NCI-H1417 treated with DMSO at 0.1 percent for 48 hours (cell line): Measurements from ENCODE around the gene MYLK3.
"Not testable (repeated sequence)": the region's sequence is repeated elsewhere in the genome, so short reads cannot be mapped to it uniquely, and the experiment has no call there.

ENCODE experiments used
- DNase-seq: peaks from one replicate; lab custom pipeline; 2025; lab: John Stamatoyannopoulos, UW

Gene MYLK3

GRCh38 chr16:46689365-46690280, 58.5 kb downstream of the MYLK3 start, which contains the start of gene ORC6:
Gene ORC6 (plus strand): TSS chr16:46689659. CDS start chr16:46689706, 47 bp downstream.
- DNase-seq: peak; percentile 99

- DNase-seq: peak; percentile 99
Measured at GRCh38 chr16:46688654-46689364, 59.3 kb downstream of the MYLK3 start, which contains the start of gene VPS35. Gene VPS35 (minus strand): TSS chr16:46689178. CDS start chr16:46689133, 45 bp downstream.

DNA sequence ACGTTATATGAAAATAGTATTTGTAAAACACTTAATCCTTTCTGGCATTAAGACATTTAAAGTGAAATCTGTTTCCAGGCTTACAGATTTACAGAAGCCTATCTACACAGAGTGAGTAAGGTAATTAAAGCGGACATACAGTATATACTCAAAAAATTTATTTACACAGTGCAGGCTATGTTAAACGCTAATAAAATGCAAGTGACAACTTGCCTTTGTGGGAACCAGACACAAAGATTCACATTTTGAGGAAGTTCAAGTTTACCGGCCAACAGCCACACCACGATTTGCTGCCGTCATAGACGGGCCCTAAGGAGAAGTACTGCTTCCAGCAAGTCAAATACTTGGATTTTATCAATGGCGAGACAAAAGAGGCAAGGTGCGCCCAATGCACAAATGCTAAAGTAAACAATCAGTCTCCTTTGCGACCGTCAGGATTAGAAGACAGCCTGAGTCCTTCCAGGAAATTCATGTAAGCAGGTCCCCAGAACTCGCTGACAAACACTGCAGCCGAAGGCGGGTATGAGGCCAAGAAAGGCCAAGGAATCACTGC, 60.0 kb downstream of the MYLK3 start:
- no peak for DNase-seq

DNA sequence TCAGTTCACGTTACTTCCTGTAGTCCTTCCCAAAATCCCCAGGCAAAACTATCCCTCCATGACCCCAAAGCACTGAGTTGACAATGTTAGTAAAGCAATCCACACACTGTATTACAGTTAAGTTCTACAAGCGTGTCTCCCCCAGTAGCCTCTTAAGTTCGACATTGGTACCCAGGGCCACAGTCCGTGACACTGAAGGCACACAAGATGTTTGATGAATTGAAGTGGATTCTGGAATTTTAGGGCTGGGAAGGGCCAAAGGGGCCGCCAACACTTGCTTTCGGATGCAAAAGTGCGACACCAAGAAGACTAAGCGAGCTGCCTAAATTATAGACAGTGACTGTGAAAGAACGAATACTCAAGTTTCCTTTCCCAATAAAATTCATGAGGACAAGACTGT, 60.7 kb downstream of the MYLK3 start:
- DNase-seq: no peak

DNA sequence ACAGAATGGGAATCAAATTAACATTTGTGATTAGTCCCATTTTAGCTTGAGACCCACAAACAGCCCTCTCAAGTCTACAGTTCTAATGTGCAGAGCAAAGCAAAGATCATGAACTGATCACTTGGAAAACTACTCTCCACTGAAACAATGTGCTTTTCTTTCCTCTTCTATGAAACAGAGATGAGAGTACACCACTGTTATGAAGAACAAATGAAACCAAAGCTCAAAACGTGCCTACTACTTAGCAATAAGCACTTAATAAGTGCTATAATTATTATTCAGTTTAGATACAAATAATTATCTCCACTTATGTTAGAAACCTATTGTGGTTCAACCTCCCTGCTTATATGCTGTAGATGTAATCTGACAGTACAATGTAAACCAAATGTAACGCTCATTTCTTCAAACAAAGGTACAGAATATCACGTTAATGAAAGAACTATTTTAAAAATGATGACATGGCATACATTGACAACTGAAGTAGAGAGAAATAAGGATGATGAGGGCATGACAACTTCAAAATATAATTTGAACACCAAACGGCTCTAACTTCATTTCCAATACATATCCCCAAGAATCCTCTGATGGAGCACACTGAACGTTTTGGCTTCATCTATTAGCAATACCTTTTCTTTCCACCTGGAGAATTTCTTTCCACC, 61.2 kb downstream of the MYLK3 start:
- no peak for DNase-seq

DNA sequence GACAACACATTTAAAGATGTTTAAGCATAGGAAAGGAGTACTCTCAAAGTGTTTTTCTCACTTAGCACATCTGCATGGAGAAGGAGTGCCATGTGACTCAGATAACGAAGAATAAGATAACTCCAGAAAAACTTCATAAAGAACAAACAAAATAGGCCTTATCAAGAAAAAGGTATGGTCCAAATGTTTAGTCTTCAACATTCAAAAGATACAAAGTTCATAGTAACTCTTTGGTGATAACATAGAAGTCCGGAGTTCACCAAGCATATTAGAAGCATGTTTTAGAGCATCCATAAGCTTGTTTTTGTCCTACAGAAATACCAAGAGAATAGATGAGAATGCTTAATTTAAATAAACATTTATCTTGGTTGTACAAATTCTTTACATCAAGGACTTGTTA, 66.3 kb downstream of the MYLK3 start:
- DNase-seq: not testable (repeated sequence)

DNA sequence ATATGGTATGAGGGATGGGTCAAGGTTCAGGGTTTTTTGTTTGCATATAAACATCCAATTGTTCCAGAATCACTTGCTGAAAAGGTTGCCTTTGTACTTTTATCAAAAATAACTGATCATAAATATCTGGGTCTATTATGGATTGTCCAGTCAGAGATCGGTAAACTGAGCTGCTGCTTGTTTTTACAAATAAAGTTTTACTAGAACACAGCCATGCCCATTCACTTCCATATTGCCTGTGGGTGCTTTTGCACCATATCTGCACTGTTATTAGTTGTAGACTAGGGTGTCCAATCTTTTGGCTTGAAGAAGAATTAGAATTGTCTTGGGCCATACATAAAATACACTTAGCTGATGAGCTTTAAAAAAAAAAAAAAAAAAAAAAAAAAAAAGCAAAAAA, 70.2 kb downstream of the MYLK3 start:
- DNase-seq: not testable (repeated sequence)

DNA sequence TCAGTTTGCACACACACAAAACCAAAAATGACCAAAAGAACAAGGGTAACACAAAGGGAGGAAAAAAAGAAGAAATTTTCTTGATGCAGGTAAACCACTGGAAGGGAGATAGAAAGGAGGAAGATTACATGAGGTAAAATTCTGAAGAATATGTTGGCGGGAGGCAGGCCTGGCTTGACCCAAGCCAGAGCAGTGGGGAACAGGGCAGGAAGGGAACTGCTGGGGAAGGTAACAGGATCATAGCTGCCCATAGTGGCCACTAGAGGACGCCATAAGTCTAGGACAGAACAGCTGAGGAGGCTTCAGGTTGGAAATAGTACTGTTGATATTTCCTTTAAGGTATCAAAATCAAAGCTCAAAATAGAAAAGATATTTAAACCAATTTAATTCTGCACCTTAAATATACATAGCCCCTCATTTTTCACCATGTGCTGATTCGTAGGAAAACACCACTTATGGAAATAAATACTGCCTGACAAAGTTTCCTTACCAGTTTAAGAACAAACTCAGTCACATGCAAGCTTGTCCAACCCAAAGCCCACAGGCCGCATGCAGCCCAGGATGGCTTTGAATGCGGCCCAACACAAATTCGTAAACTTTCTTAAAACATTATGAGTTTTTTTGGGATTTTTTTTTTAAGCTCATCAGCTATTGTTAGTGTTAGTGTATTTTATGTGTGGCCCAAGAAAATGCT, 74.7 kb downstream of the MYLK3 start:
- peak; percentile 29 for DNase-seq

- no peak for DNase-seq
Measured at GRCh38 chr16:46662123-46662522, 86.0 kb downstream of the MYLK3 start.

DNA sequence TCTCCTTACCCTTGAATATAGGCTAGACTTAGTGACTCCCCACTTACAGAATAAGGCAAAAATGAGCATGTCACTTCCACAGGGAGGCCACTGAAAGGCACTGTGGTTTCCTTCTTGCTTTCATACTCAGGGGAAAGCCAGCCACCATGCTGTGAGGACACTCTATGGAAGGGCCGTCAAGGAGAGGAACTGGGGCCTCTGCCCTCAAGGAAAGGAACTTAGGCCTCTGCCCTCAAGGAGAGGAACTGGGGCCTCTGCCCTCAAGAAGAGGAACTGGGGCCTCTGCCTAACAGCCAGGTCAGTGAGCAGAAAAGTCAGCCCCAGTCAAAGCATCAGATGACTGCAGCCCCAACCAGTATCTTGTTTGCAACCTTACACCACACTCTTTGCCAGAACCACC, 89.2 kb downstream of the MYLK3 start:
- DNase-seq: no peak
